DND-41 (cell line): Measurements from ENCODE around the gene ACSM6.

Source experiments
- CTCF ChIP-seq: IDR thresholded peaks from 2 replicates; pipeline ENCODE4 v1.5.1; 2012; ENCODE audit warnings: borderline replicate concordance, low read length, moderate library complexity, mild to moderate bottlenecking; ENCODE audit not compliant: poor library complexity, severe bottlenecking; ENCODE audit errors: extremely low read depth
- EZH2 ChIP-seq: IDR thresholded peaks from 3 replicates; pipeline ENCODE4 v1.6.1; 2012; ENCODE audit warnings: borderline replicate concordance, low read depth, mild to moderate bottlenecking, moderate library complexity, low read length, inconsistent platforms; ENCODE audit not compliant: severe bottlenecking

- TF ChIP-seq EZH2: no peak
- no peak for TF ChIP-seq CTCF
These were observed 59.0 kb downstream of the ACSM6 start for GRCh38 chr10:95253007-95253406.
